Activated CD8-positive, alpha-beta T cell treated with anti-CD3 and anti-CD28 coated beads for 36 hours (primary cell): ENCODE results near the gene PTMS. TPM values are rescaled to one million over a fixed set of nuclear protein-coding genes. Genes with fewer than 3 reads are reported as not detected.

Experiments used
- ATAC-seq: fragments of 200-7000 bp; cut with Tn5 transposase; one replicate; pipeline ENCODE4 v1.10.0; 2021; ENCODE audit warnings: mild to moderate bottlenecking, moderate library complexity
- CTCF ChIA-PET: fragments of 350-600 bp; sonication (Branson Sonifier 250); formaldehyde crosslinking; loops from one replicate; lab custom pipeline; 2021; ENCODE audit warnings: antibody characterized with exemption; lab: Charles Lee
- POLR2A ChIA-PET: fragments of 350-600 bp; sonication (Branson Sonifier 250); formaldehyde crosslinking; loops from one replicate; lab custom pipeline; 2021; ENCODE audit warnings: antibody characterized with exemption; lab: Charles Lee
- DNase-seq: peaks from one replicate; pipeline ENCODE4 v3.0.0-alpha.2; 2020
- H3K27ac Mint-ChIP-seq: one replicate; pipeline ENCODE4 v1.8.0; 2021; ENCODE audit warnings: mild to moderate bottlenecking, mixed read lengths
- H3K27me3 Mint-ChIP-seq: one replicate; pipeline ENCODE4 v1.8.0; 2021; ENCODE audit warnings: mixed read lengths
- H3K36me3 Mint-ChIP-seq: one replicate; pipeline ENCODE4 v1.8.0; 2021; ENCODE audit warnings: low read depth, mixed read lengths
- H3K4me1 Mint-ChIP-seq: one replicate; pipeline ENCODE4 v1.8.0; 2021; ENCODE audit warnings: low read depth, mixed read lengths
- H3K4me3 Mint-ChIP-seq: one replicate; pipeline ENCODE4 v1.8.0; 2021; ENCODE audit warnings: mild to moderate bottlenecking, moderate library complexity, mixed read lengths
- H3K9me3 Mint-ChIP-seq: one replicate; pipeline ENCODE4 v1.8.0; 2021; ENCODE audit warnings: mixed read lengths
- intact Hi-C: fragments of 100-400 bp; cut with micrococcal nuclease; formaldehyde crosslinking; loops from one replicate; pipeline ENCODE4 v1.10.0; 2022
- total RNA-seq, 2 experiments: library from RNA; stranded (reverse); gene quantifications; one replicate each; pipeline ENCODE4 v1.2.3, GENCODE V29; 2021
- TF ChIP-seq, protein P1 (sequence below): fragments of 200-600 bp; IDR thresholded peaks from one replicate; pipeline ENCODE4 v1.8.0; 2022; ENCODE audit warnings: antibody characterized with exemption, mild to moderate bottlenecking

PTMS gene
- total RNA-seq, 2 experiments from 2014 or later: 78.6 TPM

DNA sequence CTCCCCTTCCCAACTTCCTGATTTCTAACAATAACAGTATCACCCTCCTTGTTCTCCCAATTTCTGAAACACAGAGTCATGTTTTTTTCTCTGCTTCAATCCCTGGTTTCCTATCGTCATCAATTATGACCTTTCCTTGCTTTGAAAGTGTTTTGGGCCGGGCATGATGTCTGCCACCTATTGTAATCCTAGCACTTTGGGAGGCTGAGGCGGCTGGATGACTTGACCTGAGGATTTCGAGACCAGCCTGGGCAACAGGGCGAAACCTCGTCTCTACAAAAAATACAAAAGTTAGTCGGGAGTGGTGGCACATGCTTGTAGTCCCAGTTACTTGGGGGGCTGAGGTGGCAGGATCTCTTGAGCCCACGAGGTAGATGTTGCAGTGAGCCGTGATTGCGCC lies 42.9 kb downstream of the PTMS start:
- ChIA-PET POLR2A (interaction anchor here (0.7 to 1.2 kb wide), 2 partner anchors 29 to 56 kb away, joined by 3 to 4 read pairs; partner anchors contain the start of gene MLF2), CTCF (interaction anchor here (1.1 to 2.5 kb wide), 5 partner anchors 16 to 85 kb away, joined by 3 to 9 read pairs (median 4); partner anchors contain the start of genes CDCA3 and MLF2)
- DNase-seq: no peak
- Mint-ChIP-seq H3K4me3 (no peak overlapping the region), H3K9me3 (peaks cover 2% of the 10 kb centered on the region), H3K36me3 (peaks cover 1% of the 10 kb centered on the region), H3K27ac (no peak overlapping the region), H3K27me3 (peaks cover 3% of the 10 kb centered on the region), H3K4me1 (peaks cover 7% of the 10 kb centered on the region)
- ATAC-seq: no peak
- intact Hi-C loops: no loop called here
- TF ChIP-seq, protein P1, sequence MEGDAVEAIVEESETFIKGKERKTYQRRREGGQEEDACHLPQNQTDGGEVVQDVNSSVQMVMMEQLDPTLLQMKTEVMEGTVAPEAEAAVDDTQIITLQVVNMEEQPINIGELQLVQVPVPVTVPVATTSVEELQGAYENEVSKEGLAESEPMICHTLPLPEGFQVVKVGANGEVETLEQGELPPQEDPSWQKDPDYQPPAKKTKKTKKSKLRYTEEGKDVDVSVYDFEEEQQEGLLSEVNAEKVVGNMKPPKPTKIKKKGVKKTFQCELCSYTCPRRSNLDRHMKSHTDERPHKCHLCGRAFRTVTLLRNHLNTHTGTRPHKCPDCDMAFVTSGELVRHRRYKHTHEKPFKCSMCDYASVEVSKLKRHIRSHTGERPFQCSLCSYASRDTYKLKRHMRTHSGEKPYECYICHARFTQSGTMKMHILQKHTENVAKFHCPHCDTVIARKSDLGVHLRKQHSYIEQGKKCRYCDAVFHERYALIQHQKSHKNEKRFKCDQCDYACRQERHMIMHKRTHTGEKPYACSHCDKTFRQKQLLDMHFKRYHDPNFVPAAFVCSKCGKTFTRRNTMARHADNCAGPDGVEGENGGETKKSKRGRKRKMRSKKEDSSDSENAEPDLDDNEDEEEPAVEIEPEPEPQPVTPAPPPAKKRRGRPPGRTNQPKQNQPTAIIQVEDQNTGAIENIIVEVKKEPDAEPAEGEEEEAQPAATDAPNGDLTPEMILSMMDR: no peak

- TF ChIP-seq, protein P1: no peak
- Mint-ChIP-seq H3K9me3 (no peaks in the 10 kb centered on the region), H3K4me3 (no peak overlapping the region), H3K27me3 (peaks cover 2% of the 10 kb centered on the region), H3K27ac (no peak overlapping the region), H3K4me1 (peaks cover 7% of the 10 kb centered on the region), H3K36me3 (no peaks in the 10 kb centered on the region)
- DNase-seq (no peak), ATAC-seq (no peak)
- CTCF ChIA-PET: interaction anchor here (0.7 to 1.8 kb wide), 3 partner anchors 10 to 45 kb away, joined by 3 to 8 read pairs (median 4); partner anchors contain the start of gene PTMS
- intact Hi-C loops: no loop called here
- POLR2A ChIA-PET: interaction anchor here (0.6 to 1.0 kb wide), 3 partner anchors 10 to 1272 kb away, joined by 3 read pairs; partner anchors contain the start of gene NECAP1
Observed at GRCh38 chr12:6810758-6811157, 44.6 kb downstream of the PTMS start.

DNA sequence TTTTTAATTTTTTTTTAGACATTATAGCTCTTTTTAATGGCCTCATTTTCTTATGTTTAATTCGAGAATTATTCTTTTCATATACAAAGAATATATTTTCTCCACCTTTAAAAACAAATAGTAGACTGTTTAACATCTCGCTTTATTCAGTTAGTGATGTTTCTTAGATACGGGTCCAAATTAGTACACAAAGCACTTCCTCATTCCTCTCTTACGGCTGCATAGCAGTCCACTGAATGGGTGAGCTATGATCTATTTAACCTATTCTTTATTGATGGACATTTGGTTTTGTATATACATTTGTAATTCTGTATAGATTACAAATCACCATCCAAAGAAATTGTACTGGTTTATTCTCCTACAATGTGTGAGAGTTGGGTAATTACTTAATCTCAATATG lies 47.2 kb downstream of the PTMS start:
- Mint-ChIP-seq H3K4me1 (peaks cover 7% of the 10 kb centered on the region), H3K36me3 (no peaks in the 10 kb centered on the region), H3K27me3 (peaks cover 2% of the 10 kb centered on the region), H3K27ac (no peak overlapping the region), H3K9me3 (no peaks in the 10 kb centered on the region), H3K4me3 (no peak overlapping the region)
- intact Hi-C loops: no loop called here
- TF ChIP-seq, protein P1: no peak
- POLR2A ChIA-PET: interaction anchor here (0.7 kb wide), 1 partner anchor 27 kb away, joined by 3 read pairs; no protein-coding TSS in a partner anchor
- CTCF ChIA-PET: interaction anchor here (0.8 to 4.6 kb wide), 8 partner anchors 9 to 60 kb away, joined by 3 to 24 read pairs (median 5); partner anchors contain the start of gene MLF2
- ATAC-seq: no peak
- DNase-seq: no peak

DNA sequence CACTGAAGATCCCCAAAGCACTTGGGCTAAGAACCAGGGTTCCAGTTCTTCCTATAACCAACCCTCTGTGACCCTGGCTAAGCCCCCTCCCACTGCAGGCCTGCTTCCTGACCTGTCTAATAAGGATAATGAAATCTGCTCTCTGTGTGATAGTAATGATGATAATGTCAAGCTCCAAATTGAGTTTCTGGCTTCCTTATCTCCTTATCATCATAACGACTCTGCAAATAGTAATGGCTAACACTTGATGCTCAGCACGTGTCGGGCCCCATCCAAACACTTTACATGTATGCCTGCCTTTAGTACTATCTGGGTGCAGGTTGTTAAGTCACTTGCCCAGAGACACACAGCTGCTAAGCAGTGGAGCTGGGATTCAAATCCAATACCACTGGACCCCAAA lies 50.4 kb downstream of the PTMS start:
- intact Hi-C loops: no loop called here
- no peak overlapping the region for H3K27ac Mint-ChIP-seq
- no peak for ATAC-seq
- no peaks in the 10 kb centered on the region for H3K9me3 Mint-ChIP-seq
- H3K36me3 Mint-ChIP-seq: no peaks in the 10 kb centered on the region
- H3K27me3 Mint-ChIP-seq: peaks cover 6% of the 10 kb centered on the region
- DNase-seq: no peak
- TF ChIP-seq, protein P1: no peak
- H3K4me1 Mint-ChIP-seq: peaks cover 7% of the 10 kb centered on the region
- CTCF ChIA-PET: interaction anchor here (1.2 to 4.6 kb wide), 4 partner anchors 9 to 63 kb away, joined by 3 to 24 read pairs (median 4); partner anchors contain the start of gene MLF2
- no peak overlapping the region for H3K4me3 Mint-ChIP-seq
- POLR2A ChIA-PET: no interaction called here

DNA sequence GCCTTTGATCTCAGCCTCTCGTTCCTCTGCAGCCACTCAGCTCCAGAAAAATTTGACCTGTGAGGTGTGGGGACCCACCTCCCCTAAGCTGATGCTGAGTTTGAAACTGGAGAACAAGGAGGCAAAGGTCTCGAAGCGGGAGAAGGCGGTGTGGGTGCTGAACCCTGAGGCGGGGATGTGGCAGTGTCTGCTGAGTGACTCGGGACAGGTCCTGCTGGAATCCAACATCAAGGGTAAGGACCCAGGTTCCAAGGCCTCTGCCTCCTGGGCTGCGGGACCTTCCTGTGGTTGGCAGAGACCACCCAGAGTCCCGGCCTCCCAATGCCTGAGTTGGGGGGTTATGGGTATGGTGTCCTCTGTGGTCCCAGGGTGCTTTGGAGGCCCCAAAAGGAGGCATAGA lies 50.9 kb downstream of the PTMS start:
- ATAC-seq (no peak), DNase-seq (no peak)
- ChIA-PET POLR2A (no interaction called here), CTCF (interaction anchor here (1.2 to 4.6 kb wide), 4 partner anchors 8 to 64 kb away, joined by 3 to 24 read pairs (median 4); partner anchors contain the start of gene MLF2)
- Mint-ChIP-seq H3K27me3 (peaks cover 9% of the 10 kb centered on the region), H3K27ac (no peak overlapping the region), H3K36me3 (no peaks in the 10 kb centered on the region), H3K9me3 (no peaks in the 10 kb centered on the region), H3K4me3 (no peak overlapping the region), H3K4me1 (peaks cover 10% of the 10 kb centered on the region)
- intact Hi-C loops: no loop called here
- TF ChIP-seq, protein P1: no peak
